ENCODE results near the gene ZNF48. TPM values are rescaled to one million over a fixed set of nuclear protein-coding genes. Genes with fewer than 3 reads are reported as not detected.

ZNF48 gene
- polyA plus RNA-seq, 1 donor (not counting 4 experiments of a cell fraction or from before 2014, with no cell fraction given): 4.3 TPM

DNA sequence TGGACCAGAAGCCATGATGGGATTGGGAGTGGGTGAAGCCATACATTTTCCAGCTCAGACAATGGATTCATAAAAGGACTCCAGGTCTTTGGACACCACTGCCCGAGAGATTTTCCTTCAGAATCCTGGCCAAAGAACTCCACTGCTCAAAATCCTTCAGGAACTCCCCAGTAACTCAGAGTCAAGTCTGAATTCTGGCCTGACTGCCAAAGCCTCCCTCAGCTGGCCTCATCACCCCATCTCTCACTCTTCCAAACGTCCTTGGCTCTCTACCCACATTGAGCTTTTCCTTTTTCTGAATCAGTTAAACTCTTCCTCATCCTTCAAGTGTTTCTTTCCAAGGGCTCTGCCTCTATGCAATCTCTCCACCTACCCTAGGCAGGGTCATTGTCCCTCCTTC, 11.7 kb upstream of the ZNF48 start:
- Histone ChIP-seq H3K27ac (ENCODE audit: control insufficient read depth, insufficient read depth, low read length) (no peak overlapping the region), H3K79me2 (ENCODE audit: control insufficient read depth, insufficient read depth, low read length) (no peaks in the 10 kb centered on the region), H3K4me2 (ENCODE audit: control insufficient read depth, extremely low read depth, insufficient read depth, low read depth, low read length) (no peak overlapping the region), H4K20me1 (ENCODE audit: control insufficient read depth, extremely low read depth, insufficient read depth, low read length) (no peaks in the 10 kb centered on the region), H3K9me3 (ENCODE audit: control insufficient read depth, low read depth, low read length) (no peaks in the 10 kb centered on the region), H2AFZ (ENCODE audit: control insufficient read depth, low read length) (no peak overlapping the region), H3K4me3 (ENCODE audit: control insufficient read depth in 2 of 3, extremely low read depth in 1 of 3, insufficient read depth in 2 of 3, low read depth in 1 of 3, low read length in 3 of 3) (no peak overlapping the region), H3K4me1 (ENCODE audit: control insufficient read depth, extremely low read depth, insufficient read depth, low read length) (peaks cover 2% of the 10 kb centered on the region), H3K9ac (ENCODE audit: control insufficient read depth, extremely low read depth, insufficient read depth, low read length) (no peak overlapping the region), H3K9me1 (ENCODE audit: control insufficient read depth, extremely low read depth, insufficient read depth, low read length) (no peaks in the 10 kb centered on the region), H3K36me3 (ENCODE audit: control insufficient read depth in 2 of 2, extremely low read depth in 1 of 2, insufficient read depth in 2 of 2, low read length in 2 of 2) (peaks cover 0 to 2% of the 10 kb centered on the region in 2 experiments), H3K27me3 (ENCODE audit: control insufficient read depth, extremely low read depth, insufficient read depth, low read length) (no peaks in the 10 kb centered on the region)
- dilution Hi-C loops (cut with MboI; ENCODE audit: extremely low pct_ligation_motif_present, low sequenced_read_pairs): no loop called here
- FAIRE-seq (no peak), DNase-seq (ENCODE audit: low read depth, low spot score) (no peak)
- TF ChIP-seq EZH2 (IDR thresholded peaks at IDR 0.05; ENCODE audit: low read length): no peak
- TF ChIP-seq, protein P1, sequence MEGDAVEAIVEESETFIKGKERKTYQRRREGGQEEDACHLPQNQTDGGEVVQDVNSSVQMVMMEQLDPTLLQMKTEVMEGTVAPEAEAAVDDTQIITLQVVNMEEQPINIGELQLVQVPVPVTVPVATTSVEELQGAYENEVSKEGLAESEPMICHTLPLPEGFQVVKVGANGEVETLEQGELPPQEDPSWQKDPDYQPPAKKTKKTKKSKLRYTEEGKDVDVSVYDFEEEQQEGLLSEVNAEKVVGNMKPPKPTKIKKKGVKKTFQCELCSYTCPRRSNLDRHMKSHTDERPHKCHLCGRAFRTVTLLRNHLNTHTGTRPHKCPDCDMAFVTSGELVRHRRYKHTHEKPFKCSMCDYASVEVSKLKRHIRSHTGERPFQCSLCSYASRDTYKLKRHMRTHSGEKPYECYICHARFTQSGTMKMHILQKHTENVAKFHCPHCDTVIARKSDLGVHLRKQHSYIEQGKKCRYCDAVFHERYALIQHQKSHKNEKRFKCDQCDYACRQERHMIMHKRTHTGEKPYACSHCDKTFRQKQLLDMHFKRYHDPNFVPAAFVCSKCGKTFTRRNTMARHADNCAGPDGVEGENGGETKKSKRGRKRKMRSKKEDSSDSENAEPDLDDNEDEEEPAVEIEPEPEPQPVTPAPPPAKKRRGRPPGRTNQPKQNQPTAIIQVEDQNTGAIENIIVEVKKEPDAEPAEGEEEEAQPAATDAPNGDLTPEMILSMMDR (optimal IDR thresholded peaks at IDR 0.05 in 1 of 3, IDR thresholded peaks at IDR 0.05 in 1 of 3, conservative IDR thresholded peaks at IDR 0.05 in 1 of 3; ENCODE audit: extremely low read depth in 1 of 3, insufficient read depth in 2 of 3, low read length in 3 of 3): no peak

DNA sequence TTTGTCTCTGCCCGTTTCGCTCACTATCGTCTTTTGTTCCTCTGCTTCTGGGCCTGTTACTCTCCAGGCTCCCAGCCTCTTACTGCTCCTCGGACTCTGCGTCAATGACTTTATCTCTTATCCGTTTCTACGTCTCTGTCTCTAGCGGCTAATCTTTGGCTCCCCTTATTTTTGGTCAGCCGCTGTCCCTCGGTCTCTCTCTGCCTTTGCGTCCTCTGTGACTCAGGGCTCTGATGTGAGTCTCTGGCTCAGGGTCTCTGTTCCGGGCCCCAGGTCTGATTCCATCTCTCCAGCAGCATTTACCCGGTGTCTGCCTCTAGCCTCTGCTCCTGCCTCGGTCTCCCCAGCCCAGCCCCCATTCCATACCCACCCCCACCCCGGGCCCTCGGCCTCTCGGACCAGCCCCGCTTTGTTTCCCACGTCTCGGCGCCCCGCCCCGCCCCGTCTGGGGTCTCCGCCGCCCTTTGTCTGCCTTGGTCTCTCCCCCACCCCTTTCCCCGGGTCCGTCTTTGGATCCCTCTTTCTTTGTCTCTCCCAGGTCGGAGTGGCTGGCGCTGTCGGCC, 547 bp upstream of the ZNF48 start:
- dilution Hi-C loops (cut with MboI; ENCODE audit: extremely low pct_ligation_motif_present, low sequenced_read_pairs): no loop called here
- Histone ChIP-seq H3K79me2 (ENCODE audit: control insufficient read depth, insufficient read depth, low read length) (peaks cover 4% of the 10 kb centered on the region), H3K4me2 (ENCODE audit: control insufficient read depth, extremely low read depth, insufficient read depth, low read depth, low read length) (peak overlapping the region; percentile 84), H3K4me3 (ENCODE audit: control insufficient read depth in 2 of 3, extremely low read depth in 1 of 3, insufficient read depth in 2 of 3, low read depth in 1 of 3, low read length in 3 of 3) (peak overlapping the region; percentile 74 to 84 (median 78)), H3K36me3 (ENCODE audit: control insufficient read depth in 2 of 2, extremely low read depth in 1 of 2, insufficient read depth in 2 of 2, low read length in 2 of 2) (peaks cover 0 to 3% of the 10 kb centered on the region in 2 experiments), H3K27me3 (ENCODE audit: control insufficient read depth, extremely low read depth, insufficient read depth, low read length) (no peaks in the 10 kb centered on the region), H3K27ac (ENCODE audit: control insufficient read depth, insufficient read depth, low read length) (no peak overlapping the region), H3K9me1 (ENCODE audit: control insufficient read depth, extremely low read depth, insufficient read depth, low read length) (no peaks in the 10 kb centered on the region), H2AFZ (ENCODE audit: control insufficient read depth, low read length) (peak overlapping the region; percentile 71), H4K20me1 (ENCODE audit: control insufficient read depth, extremely low read depth, insufficient read depth, low read length) (no peaks in the 10 kb centered on the region), H3K9me3 (ENCODE audit: control insufficient read depth, low read depth, low read length) (no peaks in the 10 kb centered on the region), H3K4me1 (ENCODE audit: control insufficient read depth, extremely low read depth, insufficient read depth, low read length) (peaks cover 5% of the 10 kb centered on the region), H3K9ac (ENCODE audit: control insufficient read depth, extremely low read depth, insufficient read depth, low read length) (peak overlapping the region; percentile 67)
- TF ChIP-seq EZH2 (IDR thresholded peaks at IDR 0.05; ENCODE audit: low read length): no peak
- TF ChIP-seq, protein P1 (optimal IDR thresholded peaks at IDR 0.05 in 1 of 3, IDR thresholded peaks at IDR 0.05 in 1 of 3, conservative IDR thresholded peaks at IDR 0.05 in 1 of 3; ENCODE audit: extremely low read depth in 1 of 3, insufficient read depth in 2 of 3, low read length in 3 of 3): no peak
- DNase-seq (ENCODE audit: low read depth, low spot score) (no peak), FAIRE-seq (no peak)
